ENCODE measurements around the gene PEX11G. TPM values are rescaled to one million over a fixed set of nuclear protein-coding genes. Genes with fewer than 3 reads are reported as not detected.
"Not testable (repeated sequence)": the region's sequence is repeated elsewhere in the genome, so short reads cannot be mapped to it uniquely, and the experiment has no call there.

PEX11G gene
- total RNA-seq, 1 donor from 2014 or later = 0.84 TPM

- no peak for ATAC-seq
- intact Hi-C loops (cut with micrococcal nuclease) = no loop called here
- no peak for DNase-seq
Measured at GRCh38 chr19:7471696-7472615, 16.9 kb downstream of the PEX11G start.

DNA sequence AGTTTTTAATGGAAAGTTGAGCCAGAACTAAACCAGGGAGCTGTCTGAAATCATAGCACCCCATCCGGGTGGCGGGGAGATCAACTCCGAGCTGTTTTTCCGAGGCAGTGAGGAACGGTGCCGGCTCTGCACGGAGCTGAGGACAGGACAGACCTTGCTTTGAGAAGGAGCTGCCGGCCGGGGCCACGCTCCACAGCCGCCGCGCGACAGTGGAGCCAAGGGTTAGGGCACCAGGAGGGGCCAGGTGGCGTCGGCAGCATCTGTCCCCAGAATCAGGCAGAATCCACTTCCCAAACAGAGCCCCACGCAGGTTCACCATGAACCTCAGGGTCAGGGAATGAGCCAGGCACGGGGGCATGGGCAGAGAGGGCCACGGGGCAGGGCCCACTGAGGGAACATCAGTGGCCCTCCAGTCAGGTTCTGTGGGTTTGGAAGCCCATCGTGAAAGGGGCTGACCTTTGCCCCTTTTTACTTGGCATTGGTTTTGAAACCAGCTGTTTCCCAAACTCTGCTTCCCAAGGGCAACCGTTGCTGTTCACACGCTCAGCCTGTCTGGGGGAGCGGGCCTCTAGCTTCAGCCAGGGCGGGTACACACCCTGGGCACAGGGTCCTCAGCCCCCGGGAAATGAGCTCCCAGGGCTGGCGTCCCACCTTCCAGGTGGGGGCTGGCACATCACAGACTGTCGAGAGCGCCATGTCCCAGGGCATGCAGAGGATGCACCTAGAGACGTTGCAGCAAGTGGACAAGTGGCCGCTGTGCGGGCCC lies 18.1 kb downstream of the PEX11G start:
- no peak for DNase-seq
- intact Hi-C loops (cut with micrococcal nuclease) = no loop called here
- no peak for ATAC-seq

DNA sequence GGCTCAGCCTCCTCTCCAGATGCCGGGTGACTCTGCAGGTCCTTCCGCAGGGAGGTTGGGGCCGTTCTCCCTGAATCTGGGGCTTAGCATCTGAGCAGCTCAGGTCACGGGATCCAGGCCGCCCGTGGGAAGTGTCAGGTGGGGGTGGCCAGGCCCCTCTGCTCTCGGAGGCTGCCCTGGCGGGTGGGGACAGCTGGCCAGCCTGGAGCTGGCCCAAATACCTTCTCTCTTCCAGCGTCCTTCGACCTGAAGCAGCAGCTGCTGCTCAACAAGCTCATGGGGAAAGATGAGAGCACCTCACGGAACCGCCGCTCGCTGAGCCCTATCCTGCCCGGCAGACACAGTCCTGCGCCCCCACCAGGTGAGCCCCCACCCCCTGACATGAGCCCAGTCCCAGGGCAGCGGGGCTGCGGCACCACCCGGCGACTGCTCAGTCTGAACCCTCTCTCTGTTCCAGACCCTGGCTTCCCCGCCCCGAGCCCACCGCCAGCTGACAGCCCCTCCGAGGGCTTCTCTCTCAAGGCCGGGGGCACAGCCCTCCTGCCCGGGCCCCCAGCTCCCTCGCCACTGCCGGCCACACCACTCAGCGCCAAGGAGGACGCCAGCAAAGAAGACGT lies 19.1 kb downstream of the PEX11G start:
- ATAC-seq (no peak), DNase-seq (no peak)
- intact Hi-C loops (cut with micrococcal nuclease) = no loop called here

- intact Hi-C loops (cut with micrococcal nuclease) = no loop called here
- ATAC-seq (no peak), DNase-seq (no peak)
Measured at GRCh38 chr19:7468840-7469239, 20.0 kb downstream of the PEX11G start.

DNA sequence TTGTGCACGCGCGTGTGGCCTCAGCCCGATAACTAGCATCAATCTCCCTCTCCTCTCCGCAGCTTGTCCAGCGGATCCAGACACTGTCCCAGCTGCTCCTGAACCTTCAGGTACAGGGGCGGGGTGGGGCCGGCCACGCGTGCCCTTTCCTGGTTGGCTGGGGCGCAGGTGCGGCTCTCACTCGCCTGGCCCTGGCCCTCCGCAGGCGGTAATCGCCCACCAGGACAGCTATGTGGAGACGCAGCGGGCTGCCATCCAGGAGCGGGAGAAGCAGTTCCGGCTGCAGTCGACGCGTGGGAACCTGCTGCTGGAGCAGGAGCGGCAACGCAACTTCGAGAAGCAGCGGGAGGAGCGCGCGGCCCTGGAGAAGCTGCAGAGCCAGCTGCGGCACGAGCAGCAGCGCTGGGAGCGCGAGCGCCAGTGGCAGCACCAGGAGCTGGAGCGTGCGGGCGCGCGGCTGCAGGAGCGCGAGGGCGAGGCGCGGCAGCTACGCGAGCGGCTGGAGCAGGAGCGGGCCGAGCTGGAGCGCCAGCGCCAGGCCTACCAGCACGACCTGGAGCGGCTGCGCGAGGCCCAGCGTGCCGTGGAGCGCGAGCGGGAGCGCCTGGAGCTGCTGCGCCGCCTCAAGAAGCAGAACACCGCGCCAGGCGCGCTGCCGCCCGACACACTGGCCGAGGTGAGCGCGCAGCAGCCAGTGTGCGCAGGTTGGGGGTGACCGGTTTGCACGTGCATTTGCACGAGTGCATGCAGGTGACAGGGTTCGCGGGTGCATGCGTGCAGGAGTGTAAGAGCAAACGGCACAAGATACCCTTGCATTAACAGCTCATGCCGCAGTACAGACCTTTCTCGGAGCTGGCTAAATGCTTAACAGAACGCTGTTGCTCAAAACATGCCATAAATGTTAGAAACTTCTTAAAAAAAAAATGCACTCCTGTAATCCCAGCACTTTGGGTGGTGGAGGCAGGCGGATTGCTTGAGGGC lies 21.5 kb downstream of the PEX11G start:
- no peak for ATAC-seq
- intact Hi-C loops (cut with micrococcal nuclease) = no loop called here
- no peak for DNase-seq

DNA sequence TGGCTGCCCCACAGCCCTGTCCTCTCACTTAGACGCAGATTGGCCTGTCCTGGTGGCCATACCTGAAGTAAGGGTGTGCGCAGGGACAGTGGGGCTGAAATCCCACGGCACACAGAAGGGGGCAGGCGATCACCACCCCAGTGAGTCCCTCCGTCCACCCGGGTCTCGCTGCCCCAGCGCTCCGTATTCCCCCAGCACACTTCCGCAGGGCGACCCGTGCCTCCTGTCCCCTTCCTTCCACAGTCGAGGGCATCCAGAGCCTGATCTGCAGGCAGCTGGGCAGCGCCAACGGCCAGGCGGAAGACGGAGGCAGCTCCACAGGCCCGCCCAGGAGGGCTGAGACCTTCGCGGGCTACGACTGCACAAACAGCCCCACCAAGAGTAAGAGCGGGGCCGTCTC lies 25.3 kb downstream of the PEX11G start:
- ATAC-seq (no peak), DNase-seq (no peak)
- intact Hi-C loops (cut with micrococcal nuclease) = no loop called here

GRCh38 chr19:7461841-7462629 lies 26.8 kb downstream of the PEX11G start:
- DNase-seq (no peak), ATAC-seq (no peak)
- intact Hi-C loops (cut with micrococcal nuclease) = no loop called here

DNA sequence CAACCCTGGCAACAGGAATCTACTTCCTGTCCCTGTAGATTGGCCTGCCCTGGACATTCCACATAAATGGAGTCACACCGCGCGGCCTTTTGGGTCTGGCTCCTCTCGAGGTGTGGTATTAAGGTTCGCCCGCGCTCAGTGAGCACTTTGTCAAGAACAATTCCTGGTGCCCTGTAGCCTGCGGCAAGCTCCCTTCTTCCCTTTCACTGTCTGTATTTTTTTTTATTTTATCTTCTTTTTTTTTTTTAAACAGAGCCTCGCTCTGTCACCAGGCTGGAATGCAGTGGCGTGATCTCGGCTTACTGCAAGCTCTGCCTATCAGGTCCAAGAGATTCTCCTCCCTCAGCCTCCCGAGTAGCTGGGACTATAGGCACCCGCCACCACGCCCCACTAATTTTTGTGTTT lies 28.3 kb downstream of the PEX11G start:
- no peak for DNase-seq
- no peak for ATAC-seq
- intact Hi-C loops (cut with micrococcal nuclease) = no loop called here

- DNase-seq (no peak), ATAC-seq (no peak)
- intact Hi-C loops (cut with micrococcal nuclease) = no loop called here
Measured at GRCh38 chr19:7459773-7460172, 29.1 kb downstream of the PEX11G start.

GRCh38 chr19:7458675-7459074 lies 30.2 kb downstream of the PEX11G start:
- DNase-seq (no peak), ATAC-seq (no peak)
- intact Hi-C loops (cut with micrococcal nuclease) = no loop called here

DNA sequence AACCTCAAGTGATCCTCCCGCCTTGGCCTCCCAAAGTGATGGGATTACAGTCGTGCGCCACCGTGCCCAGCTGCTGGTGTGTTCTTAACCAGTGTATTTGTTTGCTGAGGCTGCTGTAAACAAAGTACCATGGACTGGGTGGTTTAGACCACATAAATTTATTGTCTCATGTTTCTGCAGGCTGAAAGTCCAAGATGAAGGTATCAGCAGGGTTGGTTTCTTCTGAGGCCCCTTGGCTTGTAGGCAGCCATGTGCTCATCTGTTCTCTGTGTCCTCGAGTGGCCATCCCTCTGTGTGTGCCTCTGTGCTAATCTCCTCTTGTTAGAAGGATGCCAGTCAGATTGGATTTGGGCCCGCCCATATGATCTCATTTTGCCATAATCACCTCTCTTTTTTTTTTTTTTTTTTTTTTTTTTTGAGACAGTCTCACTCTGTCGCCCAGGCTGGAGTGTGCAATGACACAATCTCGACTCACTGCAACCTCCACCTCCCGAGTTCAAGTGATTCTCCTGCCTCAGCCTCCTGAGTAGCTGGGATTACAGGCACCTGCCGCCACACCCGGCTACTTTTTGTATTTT lies 31.8 kb downstream of the PEX11G start:
- intact Hi-C loops (cut with micrococcal nuclease) = no loop called here
- no peak for ATAC-seq
- no peak for DNase-seq

DNA sequence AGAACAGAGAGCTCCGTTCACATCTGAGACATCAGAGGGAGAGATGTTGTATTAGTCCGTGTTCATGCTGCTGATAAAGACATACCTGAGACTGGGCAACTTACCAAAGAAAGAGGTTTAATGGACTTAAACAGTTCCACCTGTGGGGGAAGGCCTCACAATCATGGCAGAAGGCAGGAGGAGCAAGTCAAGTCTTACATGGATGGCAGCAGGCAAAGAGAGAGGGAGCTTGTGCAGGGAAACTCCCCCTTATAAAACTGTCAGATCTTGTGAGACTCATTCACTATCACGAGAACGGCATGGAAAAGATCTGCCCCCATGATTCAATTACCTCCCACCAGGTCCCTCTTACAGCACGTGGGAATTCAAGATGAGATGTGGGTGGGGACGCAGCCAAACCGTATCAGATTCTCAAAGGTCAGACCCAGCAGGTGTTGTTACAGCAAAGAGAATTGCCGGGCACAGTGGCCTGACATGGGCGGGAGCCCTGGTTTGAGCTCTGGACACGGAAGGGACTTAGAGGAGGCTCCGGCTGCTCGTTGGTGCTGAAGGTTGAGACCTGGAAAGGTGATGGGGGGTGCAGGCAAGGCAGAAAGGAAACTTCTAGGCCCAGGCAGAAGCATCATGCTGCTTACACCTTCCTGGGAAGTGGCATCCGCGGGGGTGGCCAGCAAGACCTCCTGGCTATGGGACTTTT lies 33.1 kb downstream of the PEX11G start:
- no peak for DNase-seq

DNA sequence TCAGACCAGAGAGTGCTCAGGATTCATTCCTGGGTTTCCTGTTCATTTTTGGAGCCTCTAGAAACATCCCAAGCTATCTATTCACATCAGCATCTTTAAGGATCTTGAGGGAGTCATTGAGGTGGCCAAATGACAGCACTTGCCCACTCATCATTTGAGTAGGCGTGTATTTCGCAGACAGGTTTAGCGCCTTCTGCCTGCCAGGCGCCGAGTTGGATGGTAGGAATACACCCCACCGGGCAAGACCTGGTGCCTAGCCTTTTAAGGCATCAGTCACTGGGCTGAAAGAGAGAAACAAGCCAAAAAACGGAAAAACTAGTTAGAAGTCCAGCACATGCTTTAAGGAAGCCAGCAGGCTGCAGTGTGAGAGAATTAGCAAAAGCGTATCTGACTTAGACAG lies 33.8 kb downstream of the PEX11G start:
- ATAC-seq (no peak), DNase-seq (no peak)
- intact Hi-C loops (cut with micrococcal nuclease) = no loop called here

More for the DNA sequence above, 33.1 kb downstream of the PEX11G start:
- no peak for ATAC-seq
- intact Hi-C loops (cut with micrococcal nuclease) = no loop called here

DNA sequence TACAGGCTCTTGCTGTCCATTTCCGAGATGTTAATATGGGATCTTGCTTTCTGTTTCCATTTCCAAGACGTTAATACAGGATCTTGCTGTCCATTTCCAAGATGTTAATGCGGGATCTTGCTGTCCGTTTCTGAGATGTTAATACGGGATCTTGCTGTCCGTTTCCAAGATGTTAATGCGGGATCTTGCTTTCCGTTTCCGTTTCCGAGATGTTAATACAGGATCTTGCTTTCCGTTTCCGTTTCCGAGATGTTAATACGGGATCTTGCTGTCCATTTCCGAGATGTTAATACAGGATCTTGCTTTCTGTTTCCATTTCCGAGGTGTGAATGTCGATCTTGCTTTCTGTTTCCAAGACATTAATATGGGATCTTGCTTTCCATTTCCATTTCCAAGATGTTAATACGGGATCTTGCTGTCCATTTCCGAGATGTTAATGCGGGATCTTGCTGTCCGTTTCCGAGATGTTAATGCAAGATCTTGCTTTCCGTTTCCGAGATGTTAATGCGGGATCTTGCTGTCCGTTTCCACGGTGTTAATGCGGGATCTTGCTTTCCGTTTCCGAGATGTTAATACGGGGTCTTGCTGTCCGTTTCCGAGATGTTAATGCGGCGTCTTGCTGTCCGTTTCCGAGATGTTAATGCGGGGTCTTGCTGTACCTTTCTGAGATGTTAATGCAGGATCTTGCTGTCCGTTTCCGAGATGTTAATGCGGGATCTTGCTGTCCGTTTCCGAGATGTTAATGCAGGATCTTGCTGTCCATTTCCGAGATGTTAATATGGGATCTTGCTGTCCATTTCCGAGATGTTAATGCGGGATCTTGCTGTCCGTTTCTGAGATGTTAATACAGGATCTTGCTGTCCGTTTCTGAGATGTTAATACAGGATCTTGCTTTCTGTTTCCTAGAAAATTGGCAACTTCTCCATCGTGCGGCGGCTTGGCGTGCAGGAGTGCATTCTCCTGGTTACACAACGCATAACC lies 38.3 kb downstream of the PEX11G start:
- intact Hi-C loops (cut with micrococcal nuclease) = no loop called here
- DNase-seq = no peak
- no peak for ATAC-seq

GRCh38 chr19:7449391-7450070 lies 39.3 kb downstream of the PEX11G start:
- intact Hi-C loops (cut with micrococcal nuclease); ATAC-seq: not testable (repeated sequence)

More at GRCh38 chr19:7449391-7450070, 39.3 kb downstream of the PEX11G start:
- not testable (repeated sequence) for DNase-seq
